Measurements from ENCODE around the gene MARS1. TPM values are rescaled to one million over a fixed set of nuclear protein-coding genes. Genes with fewer than 3 reads are reported as not detected.

Gene MARS1
- total RNA-seq, 1 experiment from 2014 or later: 291 TPM

GRCh38 chr12:57467915-57468314 lies 20.0 kb upstream of the MARS1 start:
- no peak overlapping the region for H3K27ac ChIP-seq (ENCODE audit: low read length)
- no peaks in the 10 kb centered on the region for H3K4me1 ChIP-seq (ENCODE audit: control insufficient read depth, insufficient read depth, low read length)
- in situ Hi-C loops (cut with HindIII; ENCODE audit: low pct_unique_long_range_greater_than_20kb, low sequenced_read_pairs) (no loop called here), intact Hi-C loops (cut with micrococcal nuclease; ENCODE audit: unreplicated experiment) (no loop called here)
- H3K27me3 ChIP-seq (ENCODE audit: control insufficient read depth, insufficient read depth, low read length): no peaks in the 10 kb centered on the region
- BruUV-seq (replicated peaks): no TSS peak
- H3K36me3 ChIP-seq (ENCODE audit: control insufficient read depth, insufficient read depth, low read length): no peaks in the 10 kb centered on the region
- TF ChIP-seq CTCF (IDR thresholded peaks at IDR 0.05) (no peak), POLR2AphosphoS5 (IDR thresholded peaks at IDR 0.05; ENCODE audit: low read depth, low read length) (no peak), TCF7L2 (IDR thresholded peaks at IDR 0.05; ENCODE audit: low read depth, low read length) (no peak), SIN3A (IDR thresholded peaks at IDR 0.05; ENCODE audit: borderline replicate concordance, insufficient read depth, low read depth, low read length) (no peak), REST (IDR thresholded peaks at IDR 0.05; ENCODE audit: insufficient read depth in 1 of 2, low read depth in 2 of 2, low read length in 1 of 2) (no peak)
- ATAC-seq (no peak), DNase-seq (ENCODE audit: low read depth, low spot score) (no peak)
- H3K9me3 ChIP-seq (ENCODE audit: control insufficient read depth, insufficient read depth, low read depth, low read length): no peaks in the 10 kb centered on the region
- CTCF ChIA-PET: no interaction called here
- POLR2A ChIA-PET: no interaction called here
- no peak overlapping the region for H3K4me3 ChIP-seq (ENCODE audit: low read depth in 2 of 2, low read length in 2 of 2)

GRCh38 chr12:57469296-57470164 lies 18.3 kb upstream of the MARS1 start:
- ChIA-PET POLR2A (no interaction called here), CTCF (no interaction called here)
- intact Hi-C loops (cut with micrococcal nuclease; ENCODE audit: unreplicated experiment) (no loop called here), in situ Hi-C loops (cut with HindIII; ENCODE audit: low pct_unique_long_range_greater_than_20kb, low sequenced_read_pairs) (no loop called here)
- Histone ChIP-seq H3K4me1 (ENCODE audit: control insufficient read depth, insufficient read depth, low read length) (no peaks in the 10 kb centered on the region), H3K36me3 (ENCODE audit: control insufficient read depth, insufficient read depth, low read length) (no peaks in the 10 kb centered on the region), H3K27ac (ENCODE audit: low read length) (no peak overlapping the region), H3K27me3 (ENCODE audit: control insufficient read depth, insufficient read depth, low read length) (0 out of 2 replicates have a peak, but pooled peaks cover 2% of the 10 kb centered on the region), H3K4me3 (ENCODE audit: low read depth in 2 of 2, low read length in 2 of 2) (no peak overlapping the region), H3K9me3 (ENCODE audit: control insufficient read depth, insufficient read depth, low read depth, low read length) (no peaks in the 10 kb centered on the region)
- ATAC-seq (no peak), DNase-seq (ENCODE audit: low read depth, low spot score) (no peak)
- no peak for TF ChIP-seq SIN3A (IDR thresholded peaks at IDR 0.05; ENCODE audit: borderline replicate concordance, insufficient read depth, low read depth, low read length)
- no peak for TF ChIP-seq CTCF (IDR thresholded peaks at IDR 0.05)
- TF ChIP-seq TCF7L2 (IDR thresholded peaks at IDR 0.05; ENCODE audit: low read depth, low read length): no peak
- TF ChIP-seq REST (IDR thresholded peaks at IDR 0.05; ENCODE audit: insufficient read depth in 1 of 2, low read depth in 2 of 2, low read length in 1 of 2): no peak
- no peak for TF ChIP-seq POLR2AphosphoS5 (IDR thresholded peaks at IDR 0.05; ENCODE audit: low read depth, low read length)
- no TSS peak for BruUV-seq (replicated peaks)
